GM06990 (cell line): Measurements from ENCODE around the gene HMCES.
A peak's percentile ranks its signal among the peaks of the same experiment; 100 is the strongest.
"Not testable (repeated sequence)": the region's sequence is repeated elsewhere in the genome, so short reads cannot be mapped to it uniquely, and the experiment has no call there.

Experiments used
- DNase-seq: peaks from one replicate; pipeline ENCODE4 v3.0.0-alpha.2; 2011; ENCODE audit not compliant: insufficient read length; ENCODE audit errors: extremely low read depth
- H3K27me3 ChIP-seq: replicated peaks from 2 replicates; pipeline ENCODE4 v1.6.0; 2011; ENCODE audit warnings: low read length; ENCODE audit not compliant: control insufficient read depth, insufficient read depth
- H3K36me3 ChIP-seq: 2 replicates; pipeline ENCODE4 v1.5.1; 2011; ENCODE audit warnings: low read length; ENCODE audit not compliant: control insufficient read depth, insufficient read depth
- H3K4me3 ChIP-seq: replicated peaks from 2 replicates; pipeline ENCODE4 v1.5.1; 2011; ENCODE audit warnings: low read depth, mild to moderate bottlenecking, control low read depth, low read length
- CTCF ChIP-seq: IDR thresholded peaks from 2 replicates; pipeline ENCODE4 v1.5.1; 2011; ENCODE audit warnings: low read length, control low read depth, mild to moderate bottlenecking, inconsistent platforms; ENCODE audit not compliant: insufficient read depth, poor library complexity, severe bottlenecking

HMCES gene

GRCh38 chr3:129245141-129245540 lies 33.5 kb upstream of the HMCES start:
- Histone ChIP-seq H3K36me3 (no peaks in the 10 kb centered on the region), H3K4me3 (no peak overlapping the region), H3K27me3 (no peaks in the 10 kb centered on the region)
- TF ChIP-seq CTCF, result no peak
- no peak for DNase-seq

GRCh38 chr3:129245641-129246306 lies 32.9 kb upstream of the HMCES start:
- H3K36me3 ChIP-seq, H3K4me3 ChIP-seq, H3K27me3 ChIP-seq: not testable (repeated sequence)
- TF ChIP-seq CTCF, result peak; percentile 90
- DNase-seq, result peak; percentile 53

GRCh38 chr3:129246636-129247035 lies 32.0 kb upstream of the HMCES start:
- Histone ChIP-seq H3K36me3 (no peaks in the 10 kb centered on the region; the same call in 1 of the 2 replicates), H3K27me3 (no peaks in the 10 kb centered on the region), H3K4me3 (no peak overlapping the region)
- no peak for TF ChIP-seq CTCF
- no peak for DNase-seq

- no peak for TF ChIP-seq CTCF
- DNase-seq, result no peak
- H3K4me3 ChIP-seq, result peak overlapping the region; percentile 94
- H3K36me3 ChIP-seq, result peaks cover 9% of the 10 kb centered on the region
- H3K27me3 ChIP-seq, result no peaks in the 10 kb centered on the region
Measured at GRCh38 chr3:129248286-129248979, 30.2 kb upstream of the HMCES start.

- TF ChIP-seq CTCF, result no peak
- peaks cover 15% of the 10 kb centered on the region for H3K36me3 ChIP-seq
- H3K27me3 ChIP-seq, result no peaks in the 10 kb centered on the region
- peak within 1 kb of the TSS; percentile 94 for H3K4me3 ChIP-seq
- peak; percentile 96 for DNase-seq
Measured at GRCh38 chr3:129249284-129250065, 29.2 kb upstream of the HMCES start, which contains the start of gene COPG1. Gene COPG1, plus strand, starts transcription at chr3:129249606. Its CDS starts 104 bp downstream, at chr3:129249710.
